Common myeloid progenitor, CD34-positive (primary cell): Measurements from ENCODE around the gene PRKAG2.

Experiments
- CTCF ChIA-PET: fragments of 350-600 bp; sonication (Branson Sonifier 250); formaldehyde crosslinking; loops from one replicate; lab custom pipeline; 2021; ENCODE audit warnings: antibody characterized with exemption; lab: Charles Lee
- POLR2A ChIA-PET: fragments of 350-600 bp; sonication (Branson Sonifier 250); formaldehyde crosslinking; loops from one replicate; lab custom pipeline; 2021; ENCODE audit warnings: antibody characterized with exemption; lab: Charles Lee
- DNase-seq, 3 donors: peaks; one replicate each; pipeline versions ENCODE4 v3.0.0 to v3.0.0-alpha.2; 2013
- H3K27ac ChIP-seq, 2 experiments: 1 replicate in 1 of 2; 2 replicates in 1 of 2; pipeline ENCODE4 v1.7.0; 2013; ENCODE audit warnings: inconsistent platforms in 2 of 2, low read length in 2 of 2, mild to moderate bottlenecking in 2 of 2, low read depth in 1 of 2, moderate library complexity in 1 of 2; ENCODE audit not compliant: severe bottlenecking in 2 of 2, insufficient read depth in 1 of 2, poor library complexity in 1 of 2
- H3K27me3 ChIP-seq, 5 experiments: replicated peaks in 2 of 5; 1 replicate in 3 of 5; 2 replicates in 2 of 5; pipeline versions ENCODE4 v1.6.1 to v1.7.0; 2013; ENCODE audit warnings: low read length in 4 of 5, mild to moderate bottlenecking in 2 of 5, moderate library complexity in 2 of 5, inconsistent platforms in 1 of 5; ENCODE audit not compliant: insufficient read depth in 5 of 5, control insufficient read depth in 4 of 5
- H3K36me3 ChIP-seq, 4 experiments: 1 replicate in 2 of 4; 2 replicates in 2 of 4; pipeline versions ENCODE4 v1.6.1 to v1.7.0; 2013; ENCODE audit warnings: low read length in 3 of 4, control low read depth in 1 of 4, mild to moderate bottlenecking in 1 of 4; ENCODE audit not compliant: control insufficient read depth in 4 of 4, insufficient read depth in 4 of 4
- H3K4me1 ChIP-seq, 4 experiments: 1 replicate in 3 of 4; 2 replicates in 1 of 4; pipeline versions ENCODE4 v1.6.1 to v1.7.1; 2013; ENCODE audit warnings: low read length in 3 of 4, mild to moderate bottlenecking in 3 of 4, control low read depth in 1 of 4, inconsistent platforms in 1 of 4, moderate library complexity in 1 of 4; ENCODE audit not compliant: control insufficient read depth in 4 of 4, insufficient read depth in 4 of 4; ENCODE audit errors: control extremely low read depth in 1 of 4
- H3K4me3 ChIP-seq, 7 experiments: 1 replicate in 4 of 7; 2 replicates in 3 of 7; pipeline versions ENCODE4 v1.5.1 to v1.7.0; 2013; ENCODE audit warnings: mild to moderate bottlenecking in 7 of 7, low read length in 6 of 7, moderate library complexity in 6 of 7, inconsistent platforms in 2 of 7, low read depth in 2 of 7, control low read depth in 1 of 7; ENCODE audit not compliant: insufficient read depth in 4 of 7, control insufficient read depth in 1 of 7; ENCODE audit errors: extremely low read depth in 1 of 7
- H3K9me3 ChIP-seq, 5 experiments: 1 replicate in 4 of 5; 2 replicates in 1 of 5; pipeline versions ENCODE4 v1.6.1 to v1.7.1; 2013; ENCODE audit warnings: low read length in 4 of 5, mild to moderate bottlenecking in 2 of 5, inconsistent platforms in 1 of 5, low read depth in 1 of 5, moderate library complexity in 1 of 5; ENCODE audit not compliant: control insufficient read depth in 4 of 5, insufficient read depth in 2 of 5; ENCODE audit errors: control extremely low read depth in 1 of 5
- whole genome bisulfite sequencing: methylation state at CpG from one replicate; pipeline ENCODE4 v1.1.5; 2013; ENCODE audit not compliant: insufficient coverage; 5-methylcytosine and 5-hydroxymethylcytosine counted together

Gene PRKAG2

DNA sequence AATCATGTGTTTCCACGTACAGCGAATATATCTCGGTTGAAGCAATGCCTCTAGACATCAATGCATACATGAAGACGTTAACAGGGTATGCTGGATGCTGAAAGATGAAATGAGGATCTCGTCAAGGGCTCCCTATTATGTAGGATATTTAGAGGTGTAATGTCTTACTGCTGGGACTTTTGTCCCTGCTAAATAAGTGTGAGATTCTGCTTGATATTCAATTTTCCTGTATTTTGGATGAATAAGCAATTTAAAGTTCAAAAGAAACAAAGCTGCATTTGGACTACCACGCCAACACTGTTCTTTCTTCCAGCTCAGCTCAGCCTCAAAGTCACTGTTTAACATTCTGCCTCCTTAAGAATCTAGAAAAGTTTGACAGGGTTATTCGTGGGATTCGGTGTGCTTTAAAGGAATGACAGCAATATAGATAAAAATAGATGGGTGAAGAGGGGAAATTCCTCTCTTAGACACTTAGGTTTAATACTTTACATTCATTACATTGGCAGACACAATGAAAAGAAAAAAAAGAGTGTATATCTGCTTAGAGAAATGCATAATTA, 247.1 kb downstream of the PRKAG2 start:
- Histone ChIP-seq H3K4me3 (no peak overlapping the region), H3K27me3 (no peaks in the 10 kb centered on the region), H3K4me1 (peaks cover 12 to 20% (median 15%) of the 10 kb centered on the region in 4 experiments), H3K9me3 (peaks cover 0 to 4% (median 0%) of the 10 kb centered on the region in 5 experiments), H3K36me3 (peaks cover 0 to 8% (median 1%) of the 10 kb centered on the region in 4 experiments), H3K27ac (no peak overlapping the region)
- DNase-seq, result no peak
- CTCF ChIA-PET, result interaction anchor here (1.0 to 3.2 kb wide), 10 partner anchors 9 to 181 kb away, joined by 3 to 20 read pairs (median 6); no protein-coding TSS in a partner anchor
- POLR2A ChIA-PET, result no interaction called here
- WGBS, result 95% methylated on average over 4 of the region's 8 CpGs

GRCh38 chr7:151628846-151629604, 247.9 kb downstream of the PRKAG2 start:
- no peak overlapping the region for H3K27ac ChIP-seq
- POLR2A ChIA-PET, result no interaction called here

GRCh38 chr7:151626422-151627115, 250.3 kb downstream of the PRKAG2 start:
- ChIA-PET CTCF (interaction anchor here (1.0 to 11.3 kb wide), 8 partner anchors 11 to 325 kb away, joined by 3 to 118 read pairs (median 8); no protein-coding TSS in a partner anchor), POLR2A (no interaction called here)
- H3K27ac ChIP-seq, result no peak overlapping the region
- DNase-seq, result peak; percentile 69 to 79 (median 79)
- peaks cover 0 to 8% (median 1%) of the 10 kb centered on the region in 4 experiments for H3K36me3 ChIP-seq
- no peak overlapping the region for H3K4me3 ChIP-seq
- WGBS, result 65% methylated on average over 5 of the region's 11 CpGs
- H3K9me3 ChIP-seq, result no peaks in the 10 kb centered on the region
- no peaks in the 10 kb centered on the region for H3K27me3 ChIP-seq
- H3K4me1 ChIP-seq, result peaks cover 9 to 12% (median 11%) of the 10 kb centered on the region in 4 experiments

More at GRCh38 chr7:151628846-151629604, 247.9 kb downstream of the PRKAG2 start:
- peaks cover 12 to 20% (median 15%) of the 10 kb centered on the region in 4 experiments for H3K4me1 ChIP-seq
- H3K27me3 ChIP-seq, result no peaks in the 10 kb centered on the region
- H3K9me3 ChIP-seq, result no peaks in the 10 kb centered on the region
- CTCF ChIA-PET, result interaction anchor here (0.8 to 11.3 kb wide), 6 partner anchors 27 to 130 kb away, joined by 3 to 118 read pairs (median 7); no protein-coding TSS in a partner anchor
- no peak for DNase-seq
- 95% methylated on average over 13 of the region's 17 CpGs for WGBS
- H3K36me3 ChIP-seq, result peaks cover 0 to 8% (median 1%) of the 10 kb centered on the region in 4 experiments
- H3K4me3 ChIP-seq, result no peak overlapping the region

DNA sequence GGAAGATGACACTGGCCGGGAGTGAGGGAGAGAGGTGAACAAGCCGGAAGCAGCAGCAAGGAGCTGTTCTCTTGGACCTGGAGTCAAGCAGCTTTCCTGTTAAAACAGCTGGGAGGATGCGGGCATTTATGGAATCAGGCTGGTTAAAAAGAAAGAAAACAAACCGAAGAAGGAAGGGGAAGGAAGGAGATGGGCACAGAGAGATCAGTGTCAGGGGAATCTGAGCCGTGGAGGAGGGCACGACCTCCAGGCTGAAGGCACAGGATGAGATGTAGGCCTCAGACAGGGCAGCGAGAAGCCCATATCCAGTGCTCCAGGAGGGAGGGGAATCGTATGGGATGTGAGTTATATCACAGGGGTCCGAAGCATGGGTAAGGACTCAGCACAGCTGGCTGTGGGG, 251.3 kb downstream of the PRKAG2 start:
- Histone ChIP-seq H3K4me3 (no peak overlapping the region), H3K27ac (no peak overlapping the region), H3K9me3 (no peaks in the 10 kb centered on the region), H3K36me3 (peaks cover 0 to 8% (median 1%) of the 10 kb centered on the region in 4 experiments), H3K4me1 (peaks cover 2 to 4% (median 3%) of the 10 kb centered on the region in 4 experiments), H3K27me3 (no peaks in the 10 kb centered on the region)
- 87% methylated on average over 9 of the region's 9 CpGs for WGBS
- DNase-seq, result no peak
- ChIA-PET CTCF (interaction anchor here (0.6 to 11.3 kb wide), 12 partner anchors 10 to 326 kb away, joined by 3 to 118 read pairs (median 3); no protein-coding TSS in a partner anchor), POLR2A (no interaction called here)

- Histone ChIP-seq H3K27ac (no peak overlapping the region), H3K4me1 (no peaks in the 10 kb centered on the region), H3K27me3 (no peaks in the 10 kb centered on the region), H3K4me3 (no peak overlapping the region), H3K9me3 (no peaks in the 10 kb centered on the region), H3K36me3 (peaks cover 0 to 8% (median 1%) of the 10 kb centered on the region in 4 experiments)
- CTCF ChIA-PET, result interaction anchor here (1.1 to 11.3 kb wide), 7 partner anchors 8 to 135 kb away, joined by 3 to 118 read pairs (median 3); no protein-coding TSS in a partner anchor
- POLR2A ChIA-PET, result no interaction called here
- WGBS, result 95% methylated on average over 14 of the region's 18 CpGs
- no peak for DNase-seq
Observed at GRCh38 chr7:151624246-151624928, 252.5 kb downstream of the PRKAG2 start.

- H3K36me3 ChIP-seq, result peaks cover 0 to 4% (median 2%) of the 10 kb centered on the region in 4 experiments
- ChIA-PET CTCF (interaction anchor here (1.2 to 11.3 kb wide), 4 partner anchors 57 to 135 kb away, joined by 3 to 118 read pairs (median 4); no protein-coding TSS in a partner anchor), POLR2A (interaction anchor here (0.6 kb wide), 1 partner anchor 17 kb away, joined by 3 read pairs; no protein-coding TSS in a partner anchor)
- no CpG with 5 or more reads among the region's 6 CpGs for WGBS
- no peaks in the 10 kb centered on the region for H3K9me3 ChIP-seq
- no peak overlapping the region for H3K27ac ChIP-seq
- H3K4me3 ChIP-seq, result no peak overlapping the region
- H3K4me1 ChIP-seq, result no peaks in the 10 kb centered on the region
- no peaks in the 10 kb centered on the region for H3K27me3 ChIP-seq
- no peak for DNase-seq
Observed at GRCh38 chr7:151623766-151624165, 253.1 kb downstream of the PRKAG2 start.
